Endothelial cell of umbilical vein (primary cell): ENCODE measurements around the gene RAD52. TPM values are rescaled to one million over a fixed set of nuclear protein-coding genes. Genes with fewer than 3 reads are reported as not detected.

Source experiments
- BruUV-seq: library from RNA; stranded (reverse); fragments of 400-500 nt; replicated peaks from 2 replicates; lab custom pipeline; 2021; lab: Mats Ljungman, UMichigan
- CTCF ChIA-PET: fragments of 300-600, 350-600 bp; sonication (Branson Sonifier 250); formaldehyde crosslinking; loops from one replicate; lab custom pipeline; 2021; ENCODE audit warnings: antibody characterized with exemption, inconsistent platforms; lab: Charles Lee
- POLR2A ChIA-PET: fragments of 300-600, 350-600 bp; sonication (Branson Sonifier 250); formaldehyde crosslinking; loops from one replicate; lab custom pipeline; 2021; ENCODE audit warnings: antibody characterized with exemption, inconsistent platforms; lab: Charles Lee
- DNase-seq: peaks from one replicate; pipeline ENCODE4 v3.0.0-alpha.2; 2011; ENCODE audit warnings: low read depth, low spot score
- FAIRE-seq: peaks from 2 replicates; lab custom pipeline; 2011; peaks lifted over from hg19 to GRCh38; lab: Jason Lieb, UNC
- H2AFZ ChIP-seq: 2 replicates; pipeline ENCODE4 v1.6.0; 2012; ENCODE audit warnings: low read depth, low read length, control low read depth, inconsistent platforms
- H3K27ac ChIP-seq: 2 replicates; pipeline ENCODE4 v1.5.1; 2011; ENCODE audit warnings: low read depth, mild to moderate bottlenecking, control low read depth, low read length, moderate library complexity; ENCODE audit not compliant: insufficient read depth
- H3K27me3 ChIP-seq, 2 experiments: 2 replicates each; pipeline versions ENCODE4 v1.6.0 to v1.6.1; 2011; ENCODE audit warnings: low read length in 2 of 2, mixed read lengths in 1 of 2; ENCODE audit not compliant: control insufficient read depth in 2 of 2, insufficient read depth in 2 of 2
- H3K36me3 ChIP-seq, 2 experiments: 2 replicates in 1 of 2; 3 replicates in 1 of 2; pipeline ENCODE4 v1.5.1; 2011; ENCODE audit warnings: low read length in 2 of 2, mild to moderate bottlenecking in 1 of 2, moderate library complexity in 1 of 2; ENCODE audit not compliant: control insufficient read depth in 2 of 2, insufficient read depth in 2 of 2; ENCODE audit errors: extremely low read depth in 1 of 2
- H3K4me1 ChIP-seq: 3 replicates; pipeline ENCODE4 v1.5.1; 2011; ENCODE audit warnings: mild to moderate bottlenecking, low read length; ENCODE audit not compliant: control insufficient read depth, insufficient read depth; ENCODE audit errors: extremely low read depth
- H3K4me2 ChIP-seq: 2 replicates; pipeline ENCODE4 v1.6.1; 2011; ENCODE audit warnings: low read length, control low read depth, mixed read lengths; ENCODE audit not compliant: insufficient read depth
- H3K4me3 ChIP-seq, 3 experiments: fragments of 200-600 bp in 1 of 3; sonication (generic), shearing (Covaris generic) in 1 of 3; replicated peaks in 1 of 3; 2 replicates each; pipeline ENCODE4 v1.5.1; 2011 to 2016; ENCODE audit warnings: control low read depth in 3 of 3, low read length in 3 of 3, mild to moderate bottlenecking in 2 of 3, inconsistent platforms in 1 of 3, low read depth in 1 of 3, moderate library complexity in 1 of 3; ENCODE audit not compliant: insufficient read depth in 1 of 3
- H3K79me2 ChIP-seq: 2 replicates; pipeline ENCODE4 v1.6.0; 2012; ENCODE audit warnings: low read length, inconsistent platforms; ENCODE audit not compliant: control insufficient read depth, insufficient read depth
- H3K9ac ChIP-seq: replicated peaks from 2 replicates; pipeline ENCODE3; 2011; ENCODE audit warnings: low read length, control low read depth; ENCODE audit not compliant: insufficient read depth; ENCODE audit errors: extremely low read depth
- H3K9me1 ChIP-seq: replicated peaks from 3 replicates; pipeline ENCODE4 v1.6.0; 2011; ENCODE audit warnings: mild to moderate bottlenecking, low read length; ENCODE audit not compliant: control insufficient read depth, insufficient read depth; ENCODE audit errors: extremely low read depth
- H3K9me3 ChIP-seq: replicated peaks from 2 replicates; pipeline ENCODE4 v1.5.1; 2012; ENCODE audit warnings: low read length, inconsistent platforms; ENCODE audit not compliant: control insufficient read depth, insufficient read depth
- H4K20me1 ChIP-seq: replicated peaks from 2 replicates; pipeline ENCODE3; 2011; ENCODE audit warnings: mild to moderate bottlenecking, low read length; ENCODE audit not compliant: control insufficient read depth, insufficient read depth; ENCODE audit errors: extremely low read depth
- CTCF ChIP-seq, 2 donors: IDR thresholded peaks; 1 replicate in 1 of 2; 2 replicates in 1 of 2; pipeline ENCODE4 v1.5.1; 2011; ENCODE audit warnings: low read length in 2 of 2, mild to moderate bottlenecking in 2 of 2, moderate library complexity in 2 of 2, control low read depth in 1 of 2, inconsistent platforms in 1 of 2, low read depth in 1 of 2; ENCODE audit not compliant: insufficient read depth in 1 of 2; ENCODE audit errors: extremely low read depth in 1 of 2
- EZH2 ChIP-seq: IDR thresholded peaks from 2 replicates; pipeline ENCODE4 v1.6.1; 2012; ENCODE audit warnings: borderline replicate concordance, low read depth, mild to moderate bottlenecking, moderate library complexity, low read length, inconsistent platforms; ENCODE audit not compliant: severe bottlenecking
- FOS ChIP-seq: IDR thresholded peaks from 2 replicates; pipeline ENCODE4 v1.6.1; 2011; ENCODE audit warnings: mild to moderate bottlenecking, low read length, moderate library complexity, borderline replicate concordance; ENCODE audit not compliant: insufficient read depth
- GATA2 ChIP-seq: IDR thresholded peaks from 2 replicates; pipeline ENCODE4 v1.7.0; 2011; ENCODE audit warnings: low read depth, mild to moderate bottlenecking, moderate library complexity, mixed read lengths, low read length; ENCODE audit not compliant: insufficient read length, insufficient read depth
- JUN ChIP-seq: IDR thresholded peaks from 2 replicates; pipeline ENCODE4 v1.6.1; 2011; ENCODE audit warnings: borderline replicate concordance, low read depth; ENCODE audit not compliant: insufficient read length, insufficient read depth
- MAX ChIP-seq: IDR thresholded peaks from 2 replicates; pipeline ENCODE4 v1.6.1; 2011; ENCODE audit not compliant: insufficient read depth, insufficient read length
- MYC ChIP-seq: IDR thresholded peaks from one replicate; pipeline ENCODE4 v1.6.1; 2011; ENCODE audit warnings: mild to moderate bottlenecking, low read depth, low read length
- POLR2A ChIP-seq: IDR thresholded peaks from 2 replicates; pipeline ENCODE4 v1.6.1; 2012; ENCODE audit warnings: low read depth, mild to moderate bottlenecking, control low read depth, low read length
- POLR2AphosphoS5 ChIP-seq: IDR thresholded peaks from 2 replicates; pipeline ENCODE4 v1.6.1; 2012; ENCODE audit warnings: low read depth, mild to moderate bottlenecking, control low read depth, low read length, moderate library complexity; ENCODE audit not compliant: insufficient read depth
- dilution Hi-C: fragments of 300-500 bp; cut with MboI; formaldehyde crosslinking; loops from one replicate; pipeline ENCODE4 v1.15.0; 2019; ENCODE audit warnings: low sequenced_read_pairs; ENCODE audit not compliant: extremely low pct_ligation_motif_present
- intact Hi-C: fragments of 100-400 bp; cut with micrococcal nuclease; formaldehyde crosslinking; loops from one replicate; pipeline ENCODE4 v1.10.0; 2022
- polyA plus RNA-seq, 4 experiments: library from polyadenylated mRNA; depleted of rRNA in 3 of 4; stranded (reverse) in 3 of 4; unstranded in 1 of 4; fragments of >200 nt; gene quantifications; 2 replicates each; pipeline versions ENCODE4 v1.2.1 to v1.2.3, GENCODE V29; 2011 to 2012; ENCODE audit warnings: missing spikeins in 1 of 4
- total RNA-seq: library from RNA; stranded (reverse); gene quantifications from 2 replicates; pipeline ENCODE4 v1.2.3, GENCODE V29; 2021

Gene RAD52
- total and polyA plus RNA-seq, 2 donors (not counting 3 experiments of a cell fraction or from before 2014, with no cell fraction given) = 9.4 to 16.1 TPM

GRCh38 chr12:977156-977555 is 27.7 kb upstream of the RAD52 start:
- TF ChIP-seq CTCF (IDR thresholded peaks at IDR 0.05; ENCODE audit: extremely low read depth in 1 of 2, insufficient read depth in 1 of 2, low read depth in 1 of 2, low read length in 2 of 2) (no peak), GATA2 (no peak)
- H3K27me3 ChIP-seq = no peaks in the 10 kb centered on the region
- H3K9me3 ChIP-seq = no peaks in the 10 kb centered on the region
- no peaks in the 10 kb centered on the region for H3K79me2 ChIP-seq
- no peak overlapping the region for H3K4me3 ChIP-seq
- H3K9me1 ChIP-seq = no peaks in the 10 kb centered on the region
- no peak overlapping the region for H3K4me2 ChIP-seq
- H3K4me1 ChIP-seq = peaks cover 7% of the 10 kb centered on the region
- FAIRE-seq = no peak
- intact Hi-C loops = no loop called here
- H3K9ac ChIP-seq = no peak overlapping the region
- ChIA-PET POLR2A (no interaction called here), CTCF (no interaction called here)
- DNase-seq = no peak
- H4K20me1 ChIP-seq = no peaks in the 10 kb centered on the region
- no peak overlapping the region for H2AFZ ChIP-seq
- H3K36me3 ChIP-seq = no peaks in the 10 kb centered on the region
- no peak overlapping the region for H3K27ac ChIP-seq
- no TSS peak for BruUV-seq
- dilution Hi-C loops = no loop called here

- Histone ChIP-seq H3K4me3 (no peak overlapping the region), H2AFZ (no peak overlapping the region), H4K20me1 (no peaks in the 10 kb centered on the region), H3K9me3 (no peaks in the 10 kb centered on the region), H3K4me1 (peaks cover 7% of the 10 kb centered on the region), H3K9ac (no peak overlapping the region), H3K4me2 (no peak overlapping the region), H3K27me3 (no peaks in the 10 kb centered on the region), H3K36me3 (no peaks in the 10 kb centered on the region), H3K27ac (no peak overlapping the region), H3K79me2 (no peaks in the 10 kb centered on the region), H3K9me1 (no peaks in the 10 kb centered on the region)
- ChIA-PET POLR2A (no interaction called here), CTCF (interaction anchor here (1.5 kb wide), 1 partner anchor 9 kb away, joined by 3 read pairs; no protein-coding TSS in a partner anchor)
- FAIRE-seq (no peak), DNase-seq (no peak)
- intact Hi-C loops = no loop called here
- TF ChIP-seq JUN (no peak), MAX (no peak), POLR2AphosphoS5 (no peak), POLR2A (no peak), EZH2 (no peak), CTCF (IDR thresholded peaks at IDR 0.05; ENCODE audit: extremely low read depth in 1 of 2, insufficient read depth in 1 of 2, low read depth in 1 of 2, low read length in 2 of 2) (no peak), MYC (no peak), GATA2 (no peak), FOS (no peak)
- no TSS peak for BruUV-seq
- dilution Hi-C loops = no loop called here
These were observed 27.1 kb upstream of the RAD52 start for GRCh38 chr12:976644-977043.
